Neural progenitor cell (in vitro differentiated cells): ENCODE measurements around the gene SMC6. TPM values are rescaled to one million over a fixed set of nuclear protein-coding genes. Genes with fewer than 3 reads are reported as not detected.

Source experiments
- DNase-seq: peaks from one replicate; pipeline ENCODE4 v3.0.0-alpha.2; 2016; ENCODE audit warnings: low spot score
- H2AFZ ChIP-seq: fragments of 200-600 bp; sonication (generic); replicated peaks from 2 replicates; pipeline ENCODE4 v1.6.1; 2016; ENCODE audit warnings: antibody characterized with exemption
- H3F3A ChIP-seq: fragments of 200-600 bp; sonication (generic); 2 replicates; pipeline ENCODE4 v1.6.1; 2016; ENCODE audit warnings: antibody characterized with exemption, low read depth
- H3K27ac ChIP-seq: fragments of 200-600 bp; sonication (generic); 2 replicates; pipeline ENCODE4 v1.5.1; 2016; ENCODE audit warnings: mild to moderate bottlenecking
- H3K27me3 ChIP-seq: fragments of 200-600 bp; sonication (generic); 2 replicates; pipeline ENCODE4 v1.6.1; 2016; ENCODE audit warnings: mild to moderate bottlenecking, moderate library complexity
- H3K36me3 ChIP-seq: fragments of 200-600 bp; sonication (generic); 2 replicates; pipeline ENCODE4 v1.5.1; 2016
- H3K4me1 ChIP-seq: fragments of 200-600 bp; sonication (generic); 2 replicates; pipeline ENCODE4 v1.6.1; 2016; ENCODE audit warnings: mixed run types
- H3K4me2 ChIP-seq: fragments of 200-600 bp; sonication (generic); 2 replicates; pipeline ENCODE4 v1.6.1; 2016
- H3K4me3 ChIP-seq: fragments of 200-600 bp; sonication (generic); 2 replicates; pipeline ENCODE4 v1.5.1; 2016
- H3K79me2 ChIP-seq: fragments of 200-600 bp; sonication (generic); 2 replicates; pipeline ENCODE4 v1.6.1; 2016; ENCODE audit warnings: low read depth
- H3K9ac ChIP-seq: fragments of 200-600 bp; sonication (generic); 2 replicates; pipeline ENCODE4 v1.6.1; 2016
- H3K9me3 ChIP-seq: fragments of 200-600 bp; sonication (generic); 2 replicates; pipeline ENCODE4 v1.5.1; 2016; ENCODE audit warnings: low read depth
- H4K20me1 ChIP-seq: fragments of 200-600 bp; sonication (generic); 2 replicates; pipeline ENCODE4 v1.6.1; 2016; ENCODE audit warnings: low read depth
- H3K27ac Mint-ChIP-seq: 3 replicates; pipeline ENCODE4 v1.8.0; 2021; ENCODE audit warnings: mixed read lengths
- H3K27me3 Mint-ChIP-seq: 2 replicates; pipeline ENCODE4 v1.8.0; 2022; ENCODE audit warnings: low read depth, mild to moderate bottlenecking, inconsistent platforms, moderate library complexity, mixed read lengths; ENCODE audit not compliant: insufficient read depth
- H3K36me3 Mint-ChIP-seq: 3 replicates; pipeline ENCODE4 v1.8.0; 2021; ENCODE audit warnings: mixed read lengths
- H3K4me1 Mint-ChIP-seq: 3 replicates; pipeline ENCODE4 v1.8.0; 2021; ENCODE audit warnings: mixed read lengths
- H3K4me3 Mint-ChIP-seq: 3 replicates; pipeline ENCODE4 v1.8.0; 2021; ENCODE audit warnings: mild to moderate bottlenecking, moderate library complexity, mixed read lengths
- H3K9me3 Mint-ChIP-seq: 3 replicates; pipeline ENCODE4 v1.8.0; 2020; ENCODE audit warnings: mixed read lengths
- CTCF ChIP-seq: fragments of 200-600 bp; sonication (generic); IDR thresholded peaks from 2 replicates; pipeline ENCODE4 v1.5.1; 2017; ENCODE audit warnings: antibody characterized with exemption, mild to moderate bottlenecking
- EZH2 ChIP-seq: fragments of 200-600 bp; sonication (generic); IDR thresholded peaks from 2 replicates; pipeline ENCODE4 v1.6.1; 2017; ENCODE audit warnings: antibody characterized with exemption, mild to moderate bottlenecking, moderate library complexity
- EZH2phosphoT487 ChIP-seq: fragments of 200-600 bp; sonication (generic); IDR thresholded peaks from 2 replicates; pipeline ENCODE4 v1.6.1; 2017; ENCODE audit warnings: antibody characterized with exemption
- total RNA-seq: library from RNA; depleted of rRNA; stranded (reverse); fragments of >200 nt; gene quantifications from 2 replicates; pipeline ENCODE4 v1.2.3, GENCODE V29; 2015; ENCODE audit warnings: low replicate concordance

The SMC6 gene
- total RNA-seq, 1 donor from 2014 or later: 56.8 TPM

GRCh38 chr2:17662723-17663122, 90.9 kb downstream of the SMC6 start:
- Histone ChIP-seq H3F3A (no peaks in the 10 kb centered on the region), H4K20me1 (no peaks in the 10 kb centered on the region), H3K27me3 (no peaks in the 10 kb centered on the region), H3K36me3 (peaks cover 13% of the 10 kb centered on the region), H3K4me1 (no peaks in the 10 kb centered on the region), H3K79me2 (no peaks in the 10 kb centered on the region), H3K9ac (no peak overlapping the region), H2AFZ (no peak overlapping the region), H3K27ac (no peak overlapping the region), H3K4me3 (no peak overlapping the region), H3K9me3 (no peaks in the 10 kb centered on the region), H3K4me2 (no peak overlapping the region)
- Mint-ChIP-seq H3K4me3 (no peak overlapping the region), H3K4me1 (no peaks in the 10 kb centered on the region), H3K27ac (no peak overlapping the region), H3K36me3 (peaks cover 17% of the 10 kb centered on the region), H3K27me3 (no peaks in the 10 kb centered on the region), H3K9me3 (no peaks in the 10 kb centered on the region)
- no peak for DNase-seq
- TF ChIP-seq EZH2 (no peak), CTCF (no peak), EZH2phosphoT487 (no peak)

GRCh38 chr2:17661460-17661859, 92.2 kb downstream of the SMC6 start:
- no peak overlapping the region for H3K27ac Mint-ChIP-seq
- H3K4me1 ChIP-seq: no peaks in the 10 kb centered on the region

GRCh38 chr2:17660219-17660618, 93.4 kb downstream of the SMC6 start:
- Mint-ChIP-seq H3K27me3 (no peaks in the 10 kb centered on the region), H3K4me1 (no peaks in the 10 kb centered on the region), H3K4me3 (no peak overlapping the region), H3K36me3 (peaks cover 15% of the 10 kb centered on the region), H3K27ac (no peak overlapping the region), H3K9me3 (no peaks in the 10 kb centered on the region)
- no peak overlapping the region for H2AFZ ChIP-seq
- no peaks in the 10 kb centered on the region for H3K27me3 ChIP-seq
- H4K20me1 ChIP-seq: no peaks in the 10 kb centered on the region
- H3K9ac ChIP-seq: no peak overlapping the region
- no peak overlapping the region for H3K4me3 ChIP-seq
- TF ChIP-seq CTCF: no peak
- TF ChIP-seq EZH2: no peak
- no peak overlapping the region for H3K4me2 ChIP-seq
- H3K4me1 ChIP-seq: no peaks in the 10 kb centered on the region
- H3F3A ChIP-seq: no peaks in the 10 kb centered on the region
- no peak for DNase-seq
- peaks cover 7% of the 10 kb centered on the region for H3K36me3 ChIP-seq
- H3K27ac ChIP-seq: no peak overlapping the region
- H3K79me2 ChIP-seq: no peaks in the 10 kb centered on the region
- no peaks in the 10 kb centered on the region for H3K9me3 ChIP-seq

More at GRCh38 chr2:17661460-17661859, 92.2 kb downstream of the SMC6 start:
- no peaks in the 10 kb centered on the region for H3K9me3 Mint-ChIP-seq
- no peak overlapping the region for H3K4me3 Mint-ChIP-seq
- Histone ChIP-seq H3K36me3 (peaks cover 9% of the 10 kb centered on the region), H3K27me3 (no peaks in the 10 kb centered on the region), H3K79me2 (no peaks in the 10 kb centered on the region), H4K20me1 (no peaks in the 10 kb centered on the region), H3F3A (no peaks in the 10 kb centered on the region), H3K9ac (no peak overlapping the region), H3K4me2 (no peak overlapping the region), H3K9me3 (no peaks in the 10 kb centered on the region), H2AFZ (no peak overlapping the region), H3K4me3 (no peak overlapping the region), H3K27ac (no peak overlapping the region)
- no peak for DNase-seq
- no peaks in the 10 kb centered on the region for H3K4me1 Mint-ChIP-seq
- H3K36me3 Mint-ChIP-seq: peaks cover 17% of the 10 kb centered on the region
- TF ChIP-seq CTCF: no peak
- TF ChIP-seq EZH2phosphoT487: no peak
- no peak for TF ChIP-seq EZH2
- no peaks in the 10 kb centered on the region for H3K27me3 Mint-ChIP-seq
